Activated gamma-delta T cell treated with anti-CD3 and anti-CD28 coated beads, Interleukin-2, amount 50 U/mL, for 16 hours (primary cell): ENCODE results near the gene ISY1.
"Not testable (repeated sequence)": the region's sequence is repeated elsewhere in the genome, so short reads cannot be mapped to it uniquely, and the experiment has no call there.

ENCODE experiments used
- DNase-seq: peaks from one replicate; pipeline ENCODE4 v3.0.0-alpha.2; 2020; ENCODE audit warnings: low read depth

ISY1 gene

DNA sequence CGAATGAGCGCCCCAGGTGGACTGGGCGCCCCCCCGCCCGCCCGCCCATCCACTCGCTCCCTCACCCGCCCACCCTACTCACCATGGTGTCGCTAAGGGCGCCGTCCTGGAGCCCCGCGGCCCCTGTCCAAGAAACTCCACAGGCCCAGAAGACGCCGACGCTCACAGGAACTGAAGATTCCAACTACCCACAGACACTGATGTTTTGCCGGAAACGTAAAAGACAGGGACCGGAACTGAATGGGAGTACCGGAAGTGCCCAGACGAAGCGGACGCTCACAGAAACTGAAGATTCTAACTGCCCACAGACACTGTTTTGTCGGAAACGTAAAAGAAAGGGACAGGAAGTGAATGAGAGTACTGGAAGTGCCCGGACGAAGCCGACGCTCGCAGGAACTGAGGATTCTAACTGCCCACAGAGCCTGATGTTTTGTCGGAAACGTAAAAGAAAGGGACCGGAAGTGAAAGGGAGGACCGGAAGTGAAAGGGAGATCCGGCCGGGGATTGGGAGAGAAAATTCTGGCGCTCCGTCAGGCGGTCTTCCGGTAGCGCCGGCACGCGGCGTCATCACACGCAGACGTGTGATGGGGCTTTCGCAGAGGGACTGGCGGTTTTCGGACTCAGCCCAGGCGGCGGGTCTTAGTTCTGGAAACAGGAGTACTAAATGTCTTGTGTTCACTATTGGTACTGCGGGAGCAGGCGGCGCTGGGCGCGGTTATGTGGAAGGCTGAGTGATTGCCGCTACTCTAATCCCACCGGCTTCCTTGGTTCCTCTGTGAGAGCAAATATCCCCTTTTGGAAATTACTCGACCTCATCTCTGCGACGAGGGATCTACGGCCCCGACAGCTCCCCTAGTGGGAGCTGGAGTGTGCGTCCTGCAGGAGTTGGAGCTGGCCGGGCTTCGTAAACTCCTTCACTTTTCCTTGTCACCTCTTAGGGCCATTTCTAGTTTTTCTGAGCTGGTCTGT lies at the start of gene ISY1:
Gene ISY1, minus strand, starts transcription at position 173 of the 969 bp plus-strand sequence. Its CDS starts 88 bp downstream, at position 85.
- peak; percentile 86 for DNase-seq

DNA sequence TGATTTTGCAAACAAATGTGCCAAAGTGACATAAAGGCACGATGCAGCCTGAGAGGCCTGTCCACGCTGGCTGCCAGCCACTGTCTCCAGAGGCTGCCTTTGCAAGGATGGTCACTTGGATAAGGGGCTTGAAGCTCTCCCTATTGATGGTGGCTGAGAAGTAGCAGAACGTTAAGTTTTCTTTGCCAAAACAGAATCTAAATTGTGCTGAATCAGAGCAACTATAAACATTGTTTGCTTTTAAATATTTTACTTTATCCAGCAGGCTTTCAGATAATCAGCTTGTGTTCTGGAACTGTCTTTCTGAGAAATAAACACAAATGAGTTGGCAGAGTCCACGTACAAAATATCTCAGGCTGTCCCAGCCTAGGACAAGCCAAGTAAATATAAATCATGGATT lies 46.6 kb upstream of the ISY1 start:
- no peak for DNase-seq

DNA sequence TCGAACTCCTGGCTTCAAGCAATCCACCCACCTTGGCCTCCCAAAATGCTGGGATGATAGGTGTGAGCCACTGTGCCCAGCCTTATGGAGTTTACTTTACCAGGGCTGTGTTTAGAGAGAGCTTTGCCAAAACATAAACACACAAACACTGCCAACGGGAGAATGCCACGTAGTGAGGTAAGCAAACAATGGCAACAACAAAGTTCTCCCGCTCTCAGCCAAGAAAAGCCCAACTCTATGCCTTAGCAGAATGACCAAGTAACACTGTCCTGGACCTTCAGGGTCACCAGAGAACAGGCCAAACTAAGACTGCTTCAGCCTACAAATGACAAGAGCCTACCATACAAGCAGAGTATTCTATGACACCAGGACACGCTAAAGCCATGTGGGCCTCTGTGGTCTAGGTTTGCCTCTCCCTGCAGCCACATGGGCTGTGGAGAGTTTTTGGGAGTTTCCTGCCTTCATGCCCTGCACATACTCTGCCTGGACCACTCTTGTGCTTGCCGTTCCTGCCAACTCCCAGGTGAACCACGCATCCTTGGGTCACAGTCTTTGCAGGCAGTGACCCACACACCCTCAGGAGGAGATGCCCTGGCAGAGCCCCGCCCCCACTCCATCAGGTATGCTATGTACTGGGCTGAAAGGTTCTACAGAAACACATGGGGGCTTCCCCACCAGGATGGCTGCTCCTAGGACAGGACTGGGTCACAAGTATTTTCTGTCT lies 44.4 kb upstream of the ISY1 start:
- DNase-seq: no peak

DNA sequence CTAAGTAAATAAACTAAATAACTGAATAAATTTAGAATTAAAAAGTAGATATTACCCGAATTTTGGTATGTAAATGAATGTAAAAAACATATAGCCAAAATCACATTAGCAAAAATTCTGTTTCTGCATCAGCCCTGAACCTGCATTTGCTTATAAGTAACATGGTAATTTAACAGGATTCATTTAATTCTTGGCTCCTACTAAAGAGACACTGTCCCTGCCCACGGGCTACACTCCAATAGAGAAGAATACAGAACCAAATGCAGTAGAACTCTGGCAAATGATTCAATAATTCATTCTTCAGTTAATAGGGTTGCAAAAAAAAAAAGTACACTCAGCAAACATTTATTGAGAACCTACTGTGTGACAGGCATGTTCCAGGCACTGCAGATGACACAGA lies 43.6 kb upstream of the ISY1 start:
- no peak for DNase-seq

DNA sequence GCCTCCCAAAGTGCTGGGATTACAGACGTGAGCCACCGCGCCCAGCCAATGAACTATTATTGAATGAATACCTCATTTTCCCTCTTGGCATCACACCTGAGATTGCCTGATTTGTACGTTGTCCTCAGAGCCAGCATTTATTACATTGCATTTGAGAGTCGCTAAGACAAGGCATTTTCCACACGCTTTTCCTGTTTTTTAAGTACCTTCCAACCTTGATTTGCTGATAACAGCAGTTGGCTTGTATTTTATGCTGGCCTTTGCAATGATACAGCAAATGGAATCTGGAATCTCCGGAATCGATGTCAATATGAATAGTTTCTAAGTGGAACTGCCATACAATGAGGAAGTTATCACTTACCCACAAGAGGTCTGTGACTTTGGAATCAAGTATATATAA lies 38.5 kb upstream of the ISY1 start:
- no peak for DNase-seq

DNA sequence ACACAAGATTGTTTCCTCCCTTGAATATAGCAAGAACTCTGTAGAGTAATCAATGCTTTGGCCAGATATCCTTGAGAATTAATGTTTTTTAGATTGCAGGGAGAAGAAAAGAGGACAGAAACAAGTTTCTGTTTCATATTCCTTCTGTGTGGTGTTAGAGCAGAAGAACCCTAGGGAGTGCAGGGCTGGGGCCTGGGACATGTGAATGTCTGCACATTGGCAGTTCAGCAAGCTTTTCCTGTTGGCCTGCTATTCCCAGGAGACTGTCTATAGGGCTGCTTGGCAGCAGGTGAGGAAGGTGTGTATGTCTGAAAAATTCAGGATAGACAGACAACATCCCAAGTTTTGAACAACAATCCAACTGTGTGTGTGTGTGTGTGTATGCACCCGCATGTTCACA lies 36.5 kb upstream of the ISY1 start:
- no peak for DNase-seq

DNA sequence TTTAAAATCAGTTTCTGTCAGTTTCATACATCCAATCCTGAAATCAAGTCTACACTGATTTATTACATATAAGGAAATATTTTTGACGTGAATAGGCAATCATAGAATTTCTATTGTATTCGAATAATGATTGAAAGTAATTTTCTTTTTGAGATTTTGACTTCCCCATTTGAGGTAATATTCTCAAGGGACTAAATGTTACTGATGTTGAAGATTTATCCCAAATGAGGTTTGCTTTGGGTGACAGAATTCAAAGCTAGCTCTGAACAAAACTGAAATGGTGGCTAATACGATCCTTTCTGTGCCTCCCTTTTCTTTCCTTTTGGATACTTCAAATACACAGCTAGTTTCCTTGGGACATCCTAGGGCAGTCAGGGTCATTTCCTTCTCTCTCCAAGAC lies 35.7 kb upstream of the ISY1 start:
- DNase-seq: no peak

DNA sequence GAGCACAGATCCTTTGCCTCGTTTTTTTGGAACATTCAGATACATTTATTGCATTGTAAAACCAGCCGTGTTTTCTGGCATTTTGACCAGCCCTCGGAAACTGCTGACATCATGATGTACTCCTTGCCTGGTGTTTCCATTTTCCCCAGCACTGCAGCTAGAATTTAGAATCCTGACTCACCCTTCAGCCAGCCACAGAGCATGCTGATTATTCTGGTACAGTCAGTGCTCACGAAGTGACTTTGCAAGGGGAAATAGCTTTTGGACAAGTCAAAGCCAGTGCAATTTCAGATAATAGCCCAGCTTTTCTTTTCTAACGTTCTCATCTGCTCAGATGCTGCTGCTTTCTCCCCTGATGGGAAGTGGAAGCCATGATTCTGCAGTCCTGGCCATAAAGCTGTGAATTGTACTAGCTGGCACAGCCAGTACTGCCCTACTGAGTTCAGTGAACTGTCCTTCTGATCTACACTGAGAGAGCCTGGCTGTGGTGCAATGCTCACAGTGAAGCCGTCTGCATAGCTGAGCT lies 34.9 kb upstream of the ISY1 start:
- no peak for DNase-seq

DNA sequence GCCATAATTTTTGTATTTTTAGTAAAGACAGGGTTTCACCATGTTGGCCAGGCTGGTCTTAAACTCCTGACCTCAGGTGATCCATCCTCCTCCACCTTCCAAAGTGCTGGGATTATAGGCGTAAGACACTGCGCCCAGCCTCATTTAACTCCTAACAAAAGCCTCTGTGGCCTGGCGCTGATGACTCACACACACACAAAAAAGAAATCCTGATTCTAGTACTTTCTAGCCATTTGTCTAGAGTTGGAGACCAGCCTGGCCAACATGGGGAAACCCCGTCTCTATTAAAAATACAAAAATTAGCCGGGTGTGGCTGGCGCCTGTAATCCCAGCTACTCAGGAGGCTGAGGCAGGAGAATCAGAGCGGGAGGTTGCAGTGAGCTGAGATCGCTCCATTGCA lies 28.9 kb upstream of the ISY1 start:
- DNase-seq: not testable (repeated sequence)

DNA sequence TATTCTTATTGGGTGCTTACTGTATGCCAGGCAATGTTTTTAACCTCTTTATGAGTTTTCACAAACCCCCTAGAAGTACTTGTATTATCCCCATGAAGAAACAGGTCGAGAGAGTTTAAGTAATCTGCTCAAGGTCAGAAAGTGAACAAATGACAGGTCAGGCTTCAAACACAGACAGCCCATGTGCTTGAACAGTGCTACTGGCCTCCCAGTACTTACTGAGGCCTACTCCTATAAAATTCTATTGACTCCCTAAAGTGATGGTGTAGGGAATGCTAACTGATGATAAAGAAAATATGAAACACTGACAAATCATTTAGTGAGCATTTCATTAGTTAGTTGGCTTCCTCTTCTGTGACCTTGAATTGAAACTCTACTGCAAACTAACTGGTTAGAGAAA lies 27.0 kb upstream of the ISY1 start:
- no peak for DNase-seq

DNA sequence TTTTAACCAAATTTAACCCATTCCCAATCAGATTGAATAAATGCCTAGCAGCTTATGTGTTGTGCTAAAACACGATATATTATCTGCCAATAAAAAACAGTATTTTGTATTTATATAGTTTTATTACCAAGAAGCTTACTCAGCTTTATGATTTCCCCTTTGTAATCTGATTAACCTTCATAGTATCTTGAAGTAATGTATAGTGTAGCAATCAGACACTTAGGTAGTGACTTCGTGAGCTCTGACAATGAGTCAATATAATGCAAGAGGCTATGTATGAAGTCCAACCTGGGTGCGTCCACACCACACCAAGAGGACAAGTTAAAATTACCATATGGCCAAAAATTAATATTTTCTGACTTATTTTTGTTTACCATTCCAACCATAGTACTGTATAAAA lies 24.9 kb upstream of the ISY1 start:
- DNase-seq: no peak

DNA sequence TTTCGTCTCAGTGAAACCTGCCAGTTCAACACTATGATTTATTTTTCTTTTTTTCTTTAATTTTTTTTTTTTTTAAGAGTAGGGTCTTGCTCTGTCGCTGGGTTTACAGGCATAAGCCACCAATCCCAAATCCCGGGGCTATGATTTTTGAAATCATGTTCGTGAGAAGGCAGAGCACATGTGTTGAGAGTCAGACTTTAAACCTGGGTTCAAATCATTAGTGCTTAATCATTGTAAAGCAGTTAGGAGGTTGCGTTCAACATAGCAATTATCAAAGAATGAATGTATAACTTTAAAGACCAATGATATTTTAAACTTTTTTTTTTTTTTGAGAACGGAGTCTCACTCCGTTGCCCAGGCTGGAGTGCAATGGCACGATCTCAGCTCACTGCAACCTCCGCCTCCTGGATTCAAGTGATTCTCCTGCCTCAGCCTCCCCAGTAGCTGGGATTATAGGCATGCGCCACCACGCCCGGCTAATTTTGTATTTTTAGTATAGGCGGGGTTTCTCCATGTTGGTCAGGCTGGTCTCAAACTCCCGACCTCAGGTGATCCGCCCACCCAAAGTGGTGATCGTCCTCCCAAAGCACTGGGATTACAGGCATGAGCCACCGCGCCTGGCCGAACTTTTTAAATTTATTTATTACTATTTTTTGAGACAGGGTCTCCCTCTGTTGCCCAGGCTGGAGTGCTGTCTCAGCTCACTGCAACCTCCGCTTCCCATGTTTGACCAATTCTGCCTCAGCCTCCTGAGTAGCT lies 24.1 kb upstream of the ISY1 start:
- DNase-seq: not testable (repeated sequence)

DNA sequence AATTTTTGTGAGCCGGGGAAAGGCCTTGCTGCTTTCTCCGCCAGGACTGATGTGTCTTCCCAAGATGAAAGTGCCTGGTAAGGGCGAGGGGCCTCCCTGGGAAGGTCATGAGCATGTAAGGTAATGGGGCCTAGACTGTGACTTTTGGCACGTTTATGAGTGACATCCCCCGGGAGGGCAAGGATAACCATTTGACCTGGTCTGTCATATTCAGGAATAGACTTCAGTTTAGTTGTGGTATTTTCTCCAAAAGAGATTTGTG lies 23.5 kb upstream of the ISY1 start:
- DNase-seq: no peak

DNA sequence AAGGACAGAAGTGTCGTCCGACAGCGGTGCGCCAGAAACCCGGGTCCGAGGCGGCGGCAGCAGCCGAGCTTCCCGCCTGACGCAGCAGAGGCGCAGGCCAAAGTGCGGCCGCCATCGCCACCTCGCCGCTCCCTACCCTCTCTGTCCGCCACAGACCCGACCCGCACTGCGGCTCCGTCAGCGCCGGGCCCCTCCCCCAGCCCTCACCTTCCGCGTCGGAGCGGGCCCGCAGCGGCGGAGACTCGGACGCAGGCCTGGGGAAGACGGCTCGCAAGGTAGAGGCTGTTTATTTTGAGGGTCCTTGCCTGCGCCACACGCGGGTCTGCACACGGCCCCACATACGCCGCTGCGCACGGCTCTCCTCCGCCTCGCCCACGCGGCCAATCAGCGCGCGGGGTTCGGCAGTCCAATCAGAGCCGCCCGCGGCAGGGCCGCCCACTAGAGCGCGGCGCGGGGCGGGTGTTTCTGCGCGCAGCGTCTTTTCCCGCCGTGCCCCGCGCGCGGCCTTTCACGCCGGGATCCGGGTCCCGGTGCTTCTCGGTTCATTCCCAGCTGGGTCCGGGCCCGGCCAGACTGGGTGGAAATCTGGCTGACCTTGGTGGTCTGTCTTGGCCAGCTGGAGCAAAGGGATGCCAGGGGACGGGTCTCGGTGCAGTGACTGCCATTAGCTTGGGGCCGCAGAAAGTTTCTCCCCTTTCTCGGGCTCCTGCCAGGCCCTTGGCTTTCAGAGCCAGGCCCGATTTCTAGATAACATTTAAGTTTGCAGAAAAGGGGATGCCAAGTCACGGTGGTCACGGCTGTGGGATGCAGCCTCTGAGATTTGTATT lies 22.9 kb upstream of the ISY1 start, which contains the start of gene CNBP:
Gene CNBP, minus strand, starts transcription at position 328 of the 827 bp plus-strand sequence. CDS start 12,139 bp downstream, outside the sequence.
- DNase-seq: peak; percentile 85

DNA sequence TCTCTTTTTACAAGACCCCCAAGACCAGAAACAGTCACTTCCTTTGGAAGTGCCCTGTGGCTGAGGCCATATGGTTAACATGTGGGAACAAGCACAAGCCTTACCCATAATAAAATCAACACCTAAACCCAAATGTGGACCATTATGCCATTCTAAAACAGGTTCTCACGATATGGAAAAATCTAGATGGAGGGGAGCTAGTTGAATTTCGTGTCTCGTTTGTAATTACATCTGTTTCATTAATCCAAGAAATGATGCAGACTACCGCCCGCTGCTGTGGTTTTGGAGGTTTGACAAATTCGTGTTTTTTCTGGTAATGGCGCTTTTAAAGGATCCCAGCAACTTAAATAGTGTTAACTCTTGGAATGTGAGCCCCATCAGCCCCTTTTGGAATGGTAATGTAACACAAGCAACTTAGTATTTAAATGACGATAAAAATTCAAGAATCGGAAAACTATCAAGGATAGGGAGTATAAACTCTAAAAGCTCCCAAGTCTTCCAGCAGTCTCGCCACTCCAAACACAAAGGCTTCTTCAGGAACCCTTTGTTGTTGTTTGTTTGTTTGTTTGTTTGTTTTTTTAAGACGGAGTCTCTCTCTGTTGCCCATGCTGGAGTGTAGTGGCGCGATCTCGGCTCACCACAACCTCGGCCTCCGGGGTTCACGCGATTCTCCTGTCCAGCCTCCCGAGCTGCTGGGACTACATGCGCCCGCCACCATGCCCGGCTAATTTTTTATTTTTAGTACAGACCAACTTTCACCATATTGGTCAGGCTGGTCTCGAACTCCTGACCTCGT lies 21.7 kb upstream of the ISY1 start:
- DNase-seq: no peak

DNA sequence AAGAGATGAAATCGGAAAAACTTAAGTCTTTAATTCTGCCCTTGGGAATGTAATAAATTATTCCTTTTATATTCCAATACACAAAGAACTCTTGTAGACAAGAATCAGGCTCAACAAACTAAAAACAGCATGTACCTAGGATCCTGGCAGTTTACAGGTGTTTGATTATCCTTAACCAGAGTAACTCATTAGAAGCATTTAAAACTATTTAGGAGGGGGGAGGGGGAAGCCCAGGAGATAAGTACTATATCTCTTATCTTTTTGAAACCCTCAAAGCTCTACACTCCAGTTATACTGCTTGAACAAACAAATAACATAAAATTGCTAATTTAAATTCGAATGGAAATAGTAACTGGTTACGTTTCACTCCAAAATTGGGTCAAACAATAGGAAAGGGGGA lies 21.0 kb upstream of the ISY1 start:
- no peak for DNase-seq

DNA sequence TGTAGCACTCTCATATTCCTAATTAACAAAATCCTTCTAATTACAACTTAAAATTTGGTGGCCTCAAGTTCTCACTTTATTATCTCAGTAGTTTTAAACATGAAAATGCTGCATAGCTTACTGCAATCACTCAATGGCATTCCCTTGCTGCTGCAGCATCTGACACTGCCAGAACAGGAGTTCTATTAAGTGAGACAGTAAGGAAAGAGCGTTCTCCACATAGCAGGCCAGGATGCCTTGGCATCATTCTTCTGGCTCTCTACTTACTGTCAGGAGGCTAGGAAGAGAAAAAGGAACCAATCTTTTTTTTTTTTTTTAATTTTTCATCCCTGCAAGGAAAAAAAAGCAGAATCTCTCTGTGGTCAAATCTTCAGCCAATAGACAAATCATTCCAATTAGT lies 19.6 kb upstream of the ISY1 start:
- no peak for DNase-seq

DNA sequence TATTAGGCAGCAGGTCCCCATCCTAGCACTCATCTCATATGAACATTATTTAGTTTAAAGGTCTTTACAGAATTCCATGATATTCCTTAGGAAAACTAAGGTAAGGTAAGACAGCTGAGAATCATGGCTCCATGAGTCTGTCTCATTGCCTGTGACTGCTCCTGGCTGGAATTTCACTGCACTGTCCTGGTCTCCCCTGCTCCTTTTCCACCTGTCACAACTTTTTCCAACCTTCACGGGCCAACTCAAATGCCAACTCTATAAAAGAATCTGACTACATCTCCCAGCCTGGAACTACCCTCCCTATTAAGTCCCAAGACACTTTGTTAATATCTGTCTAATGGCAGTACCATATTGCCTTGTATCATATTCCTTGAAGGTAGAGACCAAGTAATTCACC lies 15.2 kb upstream of the ISY1 start:
- no peak for DNase-seq

DNA sequence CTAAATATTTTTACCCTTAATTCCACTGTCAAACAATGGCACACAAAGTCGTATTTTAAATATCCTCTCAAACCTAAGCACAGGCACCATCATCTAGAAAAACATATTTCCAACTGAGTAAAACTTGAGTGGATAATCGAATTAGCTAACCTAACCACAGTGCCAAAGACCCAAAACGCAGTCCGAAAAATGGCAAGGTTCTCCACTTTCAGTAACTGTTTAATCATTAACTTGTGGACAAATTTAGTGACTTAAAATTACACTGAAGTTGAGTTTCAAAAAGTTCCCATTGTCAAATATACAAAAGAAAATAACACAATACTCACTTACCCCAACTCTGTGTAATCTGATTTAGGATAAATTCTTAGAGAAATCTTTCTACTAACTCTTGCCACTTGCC lies 12.9 kb upstream of the ISY1 start:
- no peak for DNase-seq

DNA sequence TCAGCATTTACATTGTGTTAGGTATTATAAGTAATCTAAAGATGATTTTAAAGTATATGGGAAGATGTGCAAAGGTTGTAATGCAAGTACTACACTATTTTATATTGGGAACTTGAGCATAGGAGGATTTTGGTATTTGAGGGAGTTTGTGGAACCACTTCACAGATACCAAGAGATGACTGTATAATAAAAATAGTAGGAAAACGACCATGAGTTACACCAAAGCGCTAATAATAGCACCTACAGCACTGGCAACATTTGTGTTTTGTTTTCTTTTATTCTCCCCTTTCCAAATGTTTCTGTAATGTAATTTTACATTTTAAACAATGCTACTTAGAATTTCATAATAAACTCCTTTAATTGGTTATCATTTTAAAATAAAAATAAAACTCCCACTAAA lies 12.3 kb upstream of the ISY1 start:
- no peak for DNase-seq
